NAMALWA (cell line): ENCODE measurements around the gene ACOT11.

Experiments
- DNase-seq: peaks from one replicate; pipeline ENCODE4 v3.0.0-alpha.2; 2015; ENCODE audit warnings: low spot score

The ACOT11 gene

DNA sequence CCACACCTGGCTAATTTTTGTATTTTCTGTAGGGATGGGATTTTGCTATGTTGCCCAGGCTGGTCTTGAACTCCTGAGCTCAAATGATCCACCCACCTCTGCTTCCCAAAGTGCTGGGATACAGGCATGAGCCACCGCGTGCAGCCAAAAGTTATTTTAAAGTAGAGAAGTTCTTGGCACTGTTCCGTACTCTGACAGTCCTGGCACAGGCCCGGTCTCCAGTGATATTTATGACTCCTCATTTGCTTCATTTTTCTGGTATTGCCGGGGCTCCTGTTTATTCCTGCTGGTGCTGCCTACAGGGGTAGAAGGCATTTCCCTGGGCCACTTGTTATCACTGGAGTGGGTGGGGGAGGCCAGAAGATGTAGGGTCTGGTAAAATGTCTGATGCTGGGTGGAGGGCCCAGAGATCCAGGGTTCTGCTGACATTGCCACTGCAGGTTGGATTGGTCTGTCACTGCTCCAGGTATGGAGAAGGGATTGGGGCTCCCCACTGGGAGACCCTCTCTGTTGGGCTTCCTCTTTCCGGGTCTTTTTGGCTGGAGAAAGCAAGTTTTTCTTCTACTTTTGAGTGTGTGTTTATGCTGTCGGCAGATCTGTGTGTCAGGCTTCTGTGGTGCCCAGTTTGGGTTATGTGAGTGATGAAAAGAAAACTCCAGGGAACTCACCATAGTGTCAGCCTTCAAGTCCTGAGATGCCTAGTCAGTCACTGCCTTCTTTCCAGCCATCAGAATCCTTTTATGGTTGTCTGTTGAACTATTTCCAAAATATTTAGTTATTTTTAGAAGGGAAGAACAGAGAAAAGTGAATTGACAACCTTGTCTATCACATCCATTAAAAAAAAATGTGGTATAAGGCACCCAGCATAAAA, 98.0 kb downstream of the ACOT11 start:
- DNase-seq, result no peak

- no peak for DNase-seq
These were observed 101.3 kb downstream of the ACOT11 start for GRCh38 chr1:54649130-54649898.

- DNase-seq, result no peak
These were observed 101.9 kb downstream of the ACOT11 start for GRCh38 chr1:54649921-54650320.

- DNase-seq, result no peak
These were observed 102.4 kb downstream of the ACOT11 start for GRCh38 chr1:54650417-54650816.

GRCh38 chr1:54651608-54652007, 103.6 kb downstream of the ACOT11 start:
- DNase-seq, result no peak

DNA sequence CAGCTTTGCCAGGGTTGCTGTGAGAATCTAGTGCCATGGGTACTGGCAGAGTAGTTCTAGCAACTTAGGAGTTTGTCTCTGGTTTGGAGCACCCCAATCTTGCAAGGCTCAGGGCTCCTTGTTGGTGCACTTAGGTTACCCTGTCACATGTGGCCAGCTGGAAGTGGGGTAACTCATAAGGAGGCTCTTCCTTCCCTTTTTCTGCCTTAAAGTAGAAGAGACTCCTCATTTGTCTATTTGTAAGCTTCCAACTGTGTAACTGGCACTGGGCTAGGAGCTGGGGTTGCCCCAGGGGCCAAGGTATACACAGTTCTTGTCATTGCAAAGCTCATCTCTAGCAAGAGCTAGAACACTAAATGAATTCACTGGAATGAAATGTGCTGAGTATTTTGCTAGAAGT, 104.1 kb downstream of the ACOT11 start:
- DNase-seq, result no peak

GRCh38 chr1:54653036-54653435, 105.0 kb downstream of the ACOT11 start:
- DNase-seq, result no peak

DNA sequence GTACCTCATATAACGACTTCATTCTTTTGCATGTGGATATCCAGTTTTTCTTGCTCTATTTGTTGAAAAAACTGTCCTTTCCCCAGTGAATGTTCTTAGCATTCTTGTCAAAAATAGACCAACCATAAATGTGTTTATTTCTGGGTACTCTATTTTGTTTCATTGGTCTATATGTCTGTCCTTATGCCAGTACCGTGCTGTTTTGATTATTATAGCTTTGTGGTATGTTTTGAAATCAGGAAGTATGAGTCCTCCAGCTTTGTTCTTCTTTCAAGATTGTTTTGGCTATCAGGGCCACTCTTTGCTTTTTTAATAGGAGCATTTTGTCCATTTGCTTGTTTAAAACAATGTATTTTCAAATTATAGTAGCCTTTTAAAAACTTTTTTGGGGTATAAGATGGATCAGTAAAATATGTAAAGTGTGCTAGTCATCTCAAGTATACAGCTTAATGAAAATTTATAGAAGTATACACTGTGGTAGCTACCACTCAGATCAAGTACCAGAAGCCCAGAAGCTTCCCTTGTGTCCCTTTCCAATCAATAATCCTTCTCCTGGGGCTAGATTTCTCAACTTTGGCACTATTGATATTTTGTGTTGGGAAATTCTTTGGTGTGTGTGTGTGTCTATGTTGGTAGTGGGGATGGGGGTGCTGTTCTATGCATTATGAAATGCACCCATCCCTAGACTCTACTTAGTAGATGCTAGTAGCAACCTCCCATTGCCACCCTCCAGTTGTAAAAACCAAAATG, 110.3 kb downstream of the ACOT11 start:
- DNase-seq, result no peak
